HG03095 (cell line): ENCODE measurements around the gene TSC1.

ENCODE experiments used
- ATAC-seq: cut with Tn5 transposase; IDR thresholded peaks from one replicate; pipeline ENCODE4 v1.9.1; 2021; ENCODE audit warnings: moderate library complexity; ENCODE audit not compliant: unreplicated experiment

Gene TSC1

GRCh38 chr9:132939169-132939568 is 5.2 kb downstream of the TSC1 start:
- ATAC-seq, result no peak

- no peak for ATAC-seq
These were observed 6.9 kb downstream of the TSC1 start for GRCh38 chr9:132937463-132937901.

- ATAC-seq, result no peak
These were observed 9.4 kb downstream of the TSC1 start for GRCh38 chr9:132935026-132935425.

- ATAC-seq, result no peak
These were observed 13.2 kb downstream of the TSC1 start for GRCh38 chr9:132931178-132931735.

GRCh38 chr9:132927704-132928103 is 16.7 kb downstream of the TSC1 start:
- no peak for ATAC-seq

GRCh38 chr9:132923346-132923902 is 21.0 kb downstream of the TSC1 start:
- ATAC-seq, result no peak

GRCh38 chr9:132919614-132920268 is 24.7 kb downstream of the TSC1 start:
- ATAC-seq, result no peak

- no peak for ATAC-seq
These were observed 29.5 kb downstream of the TSC1 start for GRCh38 chr9:132914924-132915323.

- no peak for ATAC-seq
These were observed 32.3 kb downstream of the TSC1 start for GRCh38 chr9:132912131-132912530.

- no peak for ATAC-seq
These were observed 34.0 kb downstream of the TSC1 start for GRCh38 chr9:132910376-132910775.

- no peak for ATAC-seq
These were observed 35.1 kb downstream of the TSC1 start for GRCh38 chr9:132909311-132909710.

- no peak for ATAC-seq
These were observed 35.8 kb downstream of the TSC1 start for GRCh38 chr9:132908635-132909034.

GRCh38 chr9:132905726-132906125 is 38.7 kb downstream of the TSC1 start:
- ATAC-seq, result no peak

GRCh38 chr9:132903574-132904492 is 40.6 kb downstream of the TSC1 start:
- ATAC-seq, result no peak

- ATAC-seq, result no peak
These were observed 42.3 kb downstream of the TSC1 start for GRCh38 chr9:132901858-132902831.

- ATAC-seq, result no peak
These were observed 46.4 kb downstream of the TSC1 start for GRCh38 chr9:132898051-132898450.

GRCh38 chr9:132896906-132897305 is 47.5 kb downstream of the TSC1 start:
- no peak for ATAC-seq

- no peak for ATAC-seq
These were observed 48.2 kb downstream of the TSC1 start for GRCh38 chr9:132896264-132896663.

- ATAC-seq, result no peak
These were observed 49.3 kb downstream of the TSC1 start for GRCh38 chr9:132894862-132895835.
